Activated T-cell treated with anti-CD3 and anti-CD28 coated beads, Interleukin-2, amount 50 U/mL, for 72 hours (primary cell): Measurements from ENCODE around the gene EDNRB. TPM values are rescaled to one million over a fixed set of nuclear protein-coding genes. Genes with fewer than 3 reads are reported as not detected.
A peak's percentile ranks its signal among the peaks of the same experiment; 100 is the strongest.

Experiments used
- ATAC-seq, 2 donors: fragments of 150-1000 bp; cut with Tn5 transposase; replicated peaks in 1 of 2; 2 replicates each; pipeline ENCODE4 v1.10.0; 2021; ENCODE audit warnings: moderate library complexity in 2 of 2, mild to moderate bottlenecking in 1 of 2
- DNase-seq, 2 donors: peaks; one replicate each; pipeline ENCODE4 v3.0.0; 2021 to 2022; ENCODE audit warnings: mixed read lengths in 1 of 2
- H3K27ac Mint-ChIP-seq: one replicate; pipeline ENCODE4 v1.8.0; 2022; ENCODE audit warnings: mild to moderate bottlenecking, moderate library complexity, mixed read lengths
- H3K27me3 Mint-ChIP-seq: one replicate; pipeline ENCODE4 v1.8.0; 2022; ENCODE audit warnings: low read depth, mixed read lengths
- H3K36me3 Mint-ChIP-seq, 2 donors: one replicate each; pipeline ENCODE4 v1.8.0; 2022; ENCODE audit warnings: mixed read lengths in 2 of 2, mild to moderate bottlenecking in 1 of 2; ENCODE audit not compliant: insufficient read depth in 2 of 2
- H3K4me1 Mint-ChIP-seq: one replicate; pipeline ENCODE4 v1.8.0; 2022; ENCODE audit warnings: low read depth, mixed read lengths
- H3K4me3 Mint-ChIP-seq, 2 donors: one replicate each; pipeline ENCODE4 v1.8.0; 2022; ENCODE audit warnings: mild to moderate bottlenecking in 2 of 2, mixed read lengths in 2 of 2, moderate library complexity in 2 of 2
- H3K9me3 Mint-ChIP-seq, 2 donors: one replicate each; pipeline ENCODE4 v1.8.0; 2022; ENCODE audit warnings: mixed read lengths in 2 of 2
- total RNA-seq, 2 donors: library from RNA; stranded (reverse); gene quantifications; one replicate each; pipeline ENCODE4 v1.2.3, GENCODE V29; 2022

Gene EDNRB
- total RNA-seq, 2 donors from 2014 or later, result not detected

GRCh38 chr13:77891486-77891885 lies 27.1 kb downstream of the EDNRB start:
- no peaks in the 10 kb centered on the region for H3K27me3 Mint-ChIP-seq
- no peaks in the 10 kb centered on the region for H3K9me3 Mint-ChIP-seq
- no peak for ATAC-seq
- H3K4me1 Mint-ChIP-seq, result no peaks in the 10 kb centered on the region
- H3K4me3 Mint-ChIP-seq, result no peak overlapping the region
- DNase-seq, result no peak
- no peaks in the 10 kb centered on the region for H3K36me3 Mint-ChIP-seq
- no peak overlapping the region for H3K27ac Mint-ChIP-seq

GRCh38 chr13:77891041-77891440 lies 27.6 kb downstream of the EDNRB start:
- H3K9me3 Mint-ChIP-seq, result no peaks in the 10 kb centered on the region
- ATAC-seq (no peak), DNase-seq (no peak)
- no peak overlapping the region for H3K27ac Mint-ChIP-seq
- no peaks in the 10 kb centered on the region for H3K27me3 Mint-ChIP-seq
- H3K36me3 Mint-ChIP-seq, result no peaks in the 10 kb centered on the region
- H3K4me1 Mint-ChIP-seq, result no peaks in the 10 kb centered on the region
- no peak overlapping the region for H3K4me3 Mint-ChIP-seq

- no peaks in the 10 kb centered on the region for H3K9me3 Mint-ChIP-seq
- no peak for DNase-seq
- no peaks in the 10 kb centered on the region for H3K36me3 Mint-ChIP-seq
- H3K4me1 Mint-ChIP-seq, result no peaks in the 10 kb centered on the region
- no peak overlapping the region for H3K4me3 Mint-ChIP-seq
- no peaks in the 10 kb centered on the region for H3K27me3 Mint-ChIP-seq
- H3K27ac Mint-ChIP-seq, result no peak overlapping the region
- no peak for ATAC-seq
Measured at GRCh38 chr13:77883328-77883727, 35.3 kb downstream of the EDNRB start.

GRCh38 chr13:77878190-77878589 lies 40.4 kb downstream of the EDNRB start:
- H3K27me3 Mint-ChIP-seq, result no peaks in the 10 kb centered on the region
- DNase-seq (no peak), ATAC-seq (no peak)
- no peaks in the 10 kb centered on the region for H3K4me1 Mint-ChIP-seq
- no peaks in the 10 kb centered on the region for H3K36me3 Mint-ChIP-seq
- H3K4me3 Mint-ChIP-seq, result no peak overlapping the region
- no peak overlapping the region for H3K27ac Mint-ChIP-seq
- no peaks in the 10 kb centered on the region for H3K9me3 Mint-ChIP-seq

GRCh38 chr13:77876176-77876575 lies 42.5 kb downstream of the EDNRB start:
- ATAC-seq (no peak), DNase-seq (no peak)
- Mint-ChIP-seq H3K9me3 (peaks cover 0 to 2% of the 10 kb centered on the region in 2 donors), H3K36me3 (no peaks in the 10 kb centered on the region), H3K27ac (no peak overlapping the region), H3K4me1 (no peaks in the 10 kb centered on the region), H3K27me3 (peaks cover 3% of the 10 kb centered on the region), H3K4me3 (no peak overlapping the region)

GRCh38 chr13:77874406-77874805 lies 44.2 kb downstream of the EDNRB start:
- DNase-seq (no peak), ATAC-seq (no peak)
- no peak overlapping the region for H3K27ac Mint-ChIP-seq
- H3K4me1 Mint-ChIP-seq, result no peaks in the 10 kb centered on the region
- peaks cover 15% of the 10 kb centered on the region for H3K27me3 Mint-ChIP-seq
- no peaks in the 10 kb centered on the region for H3K36me3 Mint-ChIP-seq
- peaks cover 0 to 2% of the 10 kb centered on the region in 2 donors for H3K9me3 Mint-ChIP-seq
- H3K4me3 Mint-ChIP-seq, result no peak overlapping the region

- Mint-ChIP-seq H3K27ac (no peak overlapping the region), H3K27me3 (peaks cover 15% of the 10 kb centered on the region), H3K36me3 (peaks cover 4 to 8% of the 10 kb centered on the region in 2 donors), H3K9me3 (peaks cover 4 to 5% of the 10 kb centered on the region in 2 donors), H3K4me1 (peaks cover 11% of the 10 kb centered on the region), H3K4me3 (no peak overlapping the region)
- ATAC-seq (no peak), DNase-seq (no peak)
Measured at GRCh38 chr13:77872995-77873394, 45.6 kb downstream of the EDNRB start.

GRCh38 chr13:77871596-77871995 lies 47.0 kb downstream of the EDNRB start:
- peaks cover 5 to 10% of the 10 kb centered on the region in 2 donors for H3K9me3 Mint-ChIP-seq
- H3K4me3 Mint-ChIP-seq, result no peak overlapping the region
- H3K27ac Mint-ChIP-seq, result no peak overlapping the region
- H3K36me3 Mint-ChIP-seq, result peaks cover 4 to 13% of the 10 kb centered on the region in 2 donors
- peaks cover 15% of the 10 kb centered on the region for H3K27me3 Mint-ChIP-seq
- ATAC-seq, result no peak
- DNase-seq, result no peak
- H3K4me1 Mint-ChIP-seq, result peaks cover 16% of the 10 kb centered on the region

GRCh38 chr13:77868717-77869116 lies 49.9 kb downstream of the EDNRB start:
- ATAC-seq (peak; percentile 86 to 88), DNase-seq (peak; percentile 4 to 6)
- Mint-ChIP-seq H3K27ac (peak overlapping the region; percentile 31), H3K4me3 (peak overlapping the region; percentile 13 to 33), H3K4me1 (peaks cover 16% of the 10 kb centered on the region), H3K9me3 (peaks cover 5 to 10% of the 10 kb centered on the region in 2 donors), H3K36me3 (peaks cover 4 to 13% of the 10 kb centered on the region in 2 donors), H3K27me3 (peaks cover 15% of the 10 kb centered on the region)

- peaks cover 16% of the 10 kb centered on the region for H3K4me1 Mint-ChIP-seq
- H3K27me3 Mint-ChIP-seq, result peaks cover 15% of the 10 kb centered on the region
- no peak for DNase-seq
- peaks cover 5 to 9% of the 10 kb centered on the region in 2 donors for H3K9me3 Mint-ChIP-seq
- H3K4me3 Mint-ChIP-seq, result no peak overlapping the region
- H3K36me3 Mint-ChIP-seq, result peaks cover 4 to 13% of the 10 kb centered on the region in 2 donors
- peak in 1 of 2 donors; percentile 38 for ATAC-seq
- no peak overlapping the region for H3K27ac Mint-ChIP-seq
Measured at GRCh38 chr13:77866971-77867370, 51.7 kb downstream of the EDNRB start.

- Mint-ChIP-seq H3K36me3 (peaks cover 4 to 13% of the 10 kb centered on the region in 2 donors), H3K27ac (no peak overlapping the region), H3K27me3 (peaks cover 11% of the 10 kb centered on the region), H3K4me1 (peaks cover 16% of the 10 kb centered on the region), H3K4me3 (no peak overlapping the region), H3K9me3 (peaks cover 5 to 9% of the 10 kb centered on the region in 2 donors)
- DNase-seq (no peak), ATAC-seq (no peak)
Measured at GRCh38 chr13:77865622-77866021, 53.0 kb downstream of the EDNRB start.

GRCh38 chr13:77863144-77863543 lies 55.5 kb downstream of the EDNRB start:
- Mint-ChIP-seq H3K27ac (no peak overlapping the region), H3K27me3 (peaks cover 5% of the 10 kb centered on the region), H3K9me3 (peaks cover 2 to 5% of the 10 kb centered on the region in 2 donors), H3K36me3 (peaks cover 0 to 7% of the 10 kb centered on the region in 2 donors), H3K4me1 (peaks cover 6% of the 10 kb centered on the region), H3K4me3 (no peak overlapping the region)
- no peak for DNase-seq
- no peak for ATAC-seq

- ATAC-seq (no peak), DNase-seq (no peak)
- no peak overlapping the region for H3K27ac Mint-ChIP-seq
- H3K4me3 Mint-ChIP-seq, result no peak overlapping the region
- peaks cover 5% of the 10 kb centered on the region for H3K27me3 Mint-ChIP-seq
- H3K4me1 Mint-ChIP-seq, result no peaks in the 10 kb centered on the region
- no peaks in the 10 kb centered on the region for H3K9me3 Mint-ChIP-seq
- no peaks in the 10 kb centered on the region for H3K36me3 Mint-ChIP-seq
Measured at GRCh38 chr13:77861741-77862140, 56.9 kb downstream of the EDNRB start.

GRCh38 chr13:77860507-77860981 lies 58.1 kb downstream of the EDNRB start:
- Mint-ChIP-seq H3K9me3 (no peaks in the 10 kb centered on the region), H3K4me1 (no peaks in the 10 kb centered on the region), H3K27ac (no peak overlapping the region), H3K27me3 (peaks cover 5% of the 10 kb centered on the region), H3K4me3 (no peak overlapping the region), H3K36me3 (no peaks in the 10 kb centered on the region)
- ATAC-seq (no peak), DNase-seq (no peak)
